DMS79 (cell line): Measurements from ENCODE around the gene DNAH3.
"Not testable (repeated sequence)": the region's sequence is repeated elsewhere in the genome, so short reads cannot be mapped to it uniquely, and the experiment has no call there.

ENCODE experiments used
- DNase-seq: peaks from one replicate; lab custom pipeline; 2025; lab: John Stamatoyannopoulos, UW

Gene DNAH3

GRCh38 chr16:21009815-21010214 is 140.8 kb downstream of the DNAH3 start:
- no peak for DNase-seq

GRCh38 chr16:21005008-21005407 is 145.6 kb downstream of the DNAH3 start:
- no peak for DNase-seq

GRCh38 chr16:21001262-21001661 is 149.4 kb downstream of the DNAH3 start:
- DNase-seq, result no peak

GRCh38 chr16:20997147-20997546 is 153.5 kb downstream of the DNAH3 start:
- no peak for DNase-seq

GRCh38 chr16:20995711-20996110 is 154.9 kb downstream of the DNAH3 start:
- DNase-seq, result no peak

- not testable (repeated sequence) for DNase-seq
These were observed 161.1 kb downstream of the DNAH3 start for GRCh38 chr16:20989496-20990070.

- no peak for DNase-seq
These were observed 163.6 kb downstream of the DNAH3 start for GRCh38 chr16:20987049-20987448.

- no peak for DNase-seq
These were observed 166.6 kb downstream of the DNAH3 start for GRCh38 chr16:20984019-20984418.

GRCh38 chr16:20976576-20976975 is 174.1 kb downstream of the DNAH3 start:
- no peak for DNase-seq

GRCh38 chr16:20973201-20973600 is 177.4 kb downstream of the DNAH3 start:
- not testable (repeated sequence) for DNase-seq

- DNase-seq, result no peak
These were observed 179.2 kb downstream of the DNAH3 start for GRCh38 chr16:20971401-20971800.

- no peak for DNase-seq
These were observed 181.3 kb downstream of the DNAH3 start for GRCh38 chr16:20969386-20969785.

- DNase-seq, result no peak
These were observed 181.9 kb downstream of the DNAH3 start for GRCh38 chr16:20968765-20969164.

- no peak for DNase-seq
These were observed 189.7 kb downstream of the DNAH3 start for GRCh38 chr16:20960899-20961298.

GRCh38 chr16:20957153-20957552 is 193.5 kb downstream of the DNAH3 start:
- no peak for DNase-seq

GRCh38 chr16:20956319-20956718 is 194.3 kb downstream of the DNAH3 start:
- no peak for DNase-seq

GRCh38 chr16:20954574-20954973 is 196.1 kb downstream of the DNAH3 start:
- no peak for DNase-seq

- DNase-seq, result peak; percentile 91
These were observed 198.3 kb downstream of the DNAH3 start for GRCh38 chr16:20952139-20952920.

GRCh38 chr16:20950294-20950693 is 200.4 kb downstream of the DNAH3 start:
- no peak for DNase-seq

GRCh38 chr16:20949660-20950059 is 201.0 kb downstream of the DNAH3 start:
- DNase-seq, result no peak

GRCh38 chr16:20948444-20948843 is 202.2 kb downstream of the DNAH3 start:
- DNase-seq, result no peak

- no peak for DNase-seq
These were observed 204.5 kb downstream of the DNAH3 start for GRCh38 chr16:20946015-20946629.

GRCh38 chr16:20945575-20945875 is 205.1 kb downstream of the DNAH3 start:
- not testable (repeated sequence) for DNase-seq
